ENCODE data around the gene BATF2. TPM values are rescaled to one million over a fixed set of nuclear protein-coding genes. Genes with fewer than 3 reads are reported as not detected.

Gene BATF2
- total RNA-seq, 1 experiment from 2014 or later, result 0.72 TPM

GRCh38 chr11:65045728-65046127 is 49.0 kb upstream of the BATF2 start:
- H3K4ac ChIP-seq (ENCODE audit: low read depth, low read length), result no peak overlapping the region
- H3K56ac ChIP-seq (ENCODE audit: insufficient read length, low read depth, low read length), result no peak overlapping the region
- H3T11ph ChIP-seq (ENCODE audit: low read length), result no peak overlapping the region
- no peaks in the 10 kb centered on the region for H3K9me3 ChIP-seq (ENCODE audit: control insufficient read depth, low read depth, low read length)
- no peaks in the 10 kb centered on the region for H3K79me1 ChIP-seq (ENCODE audit: insufficient read depth, low read depth, low read length, poor library complexity, severe bottlenecking)
- H2AK5ac ChIP-seq (ENCODE audit: insufficient read length, low read length), result no peak overlapping the region
- no peak overlapping the region for H3K18ac ChIP-seq (ENCODE audit: insufficient read length, low read depth, low read length)
- H3K4me1 ChIP-seq (ENCODE audit: insufficient read depth, low read length), result no peaks in the 10 kb centered on the region
- H2BK20ac ChIP-seq (ENCODE audit: low read depth, low read length, poor library complexity, severe bottlenecking), result no peak overlapping the region
- H4K8ac ChIP-seq (replicated peaks; ENCODE audit: insufficient read length, low read depth, low read length), result no peak overlapping the region
- H3K27me3 ChIP-seq (ENCODE audit: insufficient read depth, low read length), result no peaks in the 10 kb centered on the region
- Mint-ChIP-seq H3K4me3 (no peak overlapping the region), H3K4me1 (peaks cover 9 to 20% of the 10 kb centered on the region in 2 experiments), H3K9me3 (no peaks in the 10 kb centered on the region), H3K36me3 (ENCODE audit: insufficient read depth in 1 of 3, low read depth in 3 of 3) (peaks cover 5 to 25% (median 21%) of the 10 kb centered on the region in 3 experiments; a peak in 6 of 7 replicates), H3K27ac (no peak overlapping the region), H3K27me3 (ENCODE audit: low read depth) (no peaks in the 10 kb centered on the region)
- no peak overlapping the region for H2BK5ac ChIP-seq (ENCODE audit: insufficient read length, low read length)
- H4K5ac ChIP-seq (ENCODE audit: insufficient read length, low read depth, low read length), result no peak overlapping the region
- no peak overlapping the region for H3K14ac ChIP-seq (ENCODE audit: insufficient read depth, low read length)
- H3K4me2 ChIP-seq (ENCODE audit: insufficient read depth, insufficient read length, low read length), result no peak overlapping the region
- no peak for DNase-seq
- H4K91ac ChIP-seq (ENCODE audit: insufficient read length, low read depth, low read length), result no peak overlapping the region
- H2BK15ac ChIP-seq (ENCODE audit: low read depth, low read length), result no peak overlapping the region
- WGBS (ENCODE audit: extremely low coverage, insufficient read length, low lambda C conversion rate), result no CpG with 5 or more reads among the region's 7 CpGs
- no peak for TF ChIP-seq CTCF (conservative IDR thresholded peaks at IDR 0.05)
- no peak overlapping the region for H3K23ac ChIP-seq (ENCODE audit: insufficient read length, low read depth, low read length)
- H3K79me2 ChIP-seq (ENCODE audit: insufficient read depth, low read length), result peaks cover 2% of the 10 kb centered on the region; the same call in 1 of the 2 replicates
- H4K20me1 ChIP-seq (ENCODE audit: control insufficient read depth, insufficient read depth, insufficient read length), result no peaks in the 10 kb centered on the region
- H3K9ac ChIP-seq (ENCODE audit: extremely low read depth, insufficient read length, low read length), result no peak overlapping the region
- H3K27ac ChIP-seq (ENCODE audit: insufficient read length, low read depth, low read length), result no peak overlapping the region
- H2AFZ ChIP-seq (ENCODE audit: low read length), result no peak overlapping the region
- no peak overlapping the region for H2BK12ac ChIP-seq (ENCODE audit: insufficient read length, low read depth, low read length)
- H2BK120ac ChIP-seq (ENCODE audit: low read depth, low read length, poor library complexity, severe bottlenecking), result no peak overlapping the region
- H3K23me2 ChIP-seq (ENCODE audit: insufficient read length, low read depth, low read length, poor library complexity, severe bottlenecking), result peaks cover 4% of the 10 kb centered on the region

Data from H9 (cell line).